Neural progenitor cell (in vitro differentiated cells): Measurements from ENCODE around the gene ALAS1. TPM values are rescaled to one million over a fixed set of nuclear protein-coding genes. Genes with fewer than 3 reads are reported as not detected.

Experiments
- DNase-seq: peaks from one replicate; pipeline ENCODE4 v3.0.0-alpha.2; 2016; ENCODE audit warnings: low spot score
- H2AFZ ChIP-seq: fragments of 200-600 bp; sonication (generic); replicated peaks from 2 replicates; pipeline ENCODE4 v1.6.1; 2016; ENCODE audit warnings: antibody characterized with exemption
- H3F3A ChIP-seq: fragments of 200-600 bp; sonication (generic); 2 replicates; pipeline ENCODE4 v1.6.1; 2016; ENCODE audit warnings: antibody characterized with exemption, low read depth
- H3K27ac ChIP-seq: fragments of 200-600 bp; sonication (generic); 2 replicates; pipeline ENCODE4 v1.5.1; 2016; ENCODE audit warnings: mild to moderate bottlenecking
- H3K27me3 ChIP-seq: fragments of 200-600 bp; sonication (generic); 2 replicates; pipeline ENCODE4 v1.6.1; 2016; ENCODE audit warnings: mild to moderate bottlenecking, moderate library complexity
- H3K36me3 ChIP-seq: fragments of 200-600 bp; sonication (generic); 2 replicates; pipeline ENCODE4 v1.5.1; 2016
- H3K4me1 ChIP-seq: fragments of 200-600 bp; sonication (generic); 2 replicates; pipeline ENCODE4 v1.6.1; 2016; ENCODE audit warnings: mixed run types
- H3K4me2 ChIP-seq: fragments of 200-600 bp; sonication (generic); 2 replicates; pipeline ENCODE4 v1.6.1; 2016
- H3K4me3 ChIP-seq: fragments of 200-600 bp; sonication (generic); 2 replicates; pipeline ENCODE4 v1.5.1; 2016
- H3K79me2 ChIP-seq: fragments of 200-600 bp; sonication (generic); 2 replicates; pipeline ENCODE4 v1.6.1; 2016; ENCODE audit warnings: low read depth
- H3K9ac ChIP-seq: fragments of 200-600 bp; sonication (generic); 2 replicates; pipeline ENCODE4 v1.6.1; 2016
- H3K9me3 ChIP-seq: fragments of 200-600 bp; sonication (generic); 2 replicates; pipeline ENCODE4 v1.5.1; 2016; ENCODE audit warnings: low read depth
- H4K20me1 ChIP-seq: fragments of 200-600 bp; sonication (generic); 2 replicates; pipeline ENCODE4 v1.6.1; 2016; ENCODE audit warnings: low read depth
- H3K27ac Mint-ChIP-seq: 3 replicates; pipeline ENCODE4 v1.8.0; 2021; ENCODE audit warnings: mixed read lengths
- H3K27me3 Mint-ChIP-seq: 2 replicates; pipeline ENCODE4 v1.8.0; 2022; ENCODE audit warnings: low read depth, mild to moderate bottlenecking, inconsistent platforms, moderate library complexity, mixed read lengths; ENCODE audit not compliant: insufficient read depth
- H3K36me3 Mint-ChIP-seq: 3 replicates; pipeline ENCODE4 v1.8.0; 2021; ENCODE audit warnings: mixed read lengths
- H3K4me1 Mint-ChIP-seq: 3 replicates; pipeline ENCODE4 v1.8.0; 2021; ENCODE audit warnings: mixed read lengths
- H3K4me3 Mint-ChIP-seq: 3 replicates; pipeline ENCODE4 v1.8.0; 2021; ENCODE audit warnings: mild to moderate bottlenecking, moderate library complexity, mixed read lengths
- H3K9me3 Mint-ChIP-seq: 3 replicates; pipeline ENCODE4 v1.8.0; 2020; ENCODE audit warnings: mixed read lengths
- CTCF ChIP-seq: fragments of 200-600 bp; sonication (generic); IDR thresholded peaks from 2 replicates; pipeline ENCODE4 v1.5.1; 2017; ENCODE audit warnings: antibody characterized with exemption, mild to moderate bottlenecking
- EZH2 ChIP-seq: fragments of 200-600 bp; sonication (generic); IDR thresholded peaks from 2 replicates; pipeline ENCODE4 v1.6.1; 2017; ENCODE audit warnings: antibody characterized with exemption, mild to moderate bottlenecking, moderate library complexity
- EZH2phosphoT487 ChIP-seq: fragments of 200-600 bp; sonication (generic); IDR thresholded peaks from 2 replicates; pipeline ENCODE4 v1.6.1; 2017; ENCODE audit warnings: antibody characterized with exemption
- total RNA-seq: library from RNA; depleted of rRNA; stranded (reverse); fragments of >200 nt; gene quantifications from 2 replicates; pipeline ENCODE4 v1.2.3, GENCODE V29; 2015; ENCODE audit warnings: low replicate concordance

The ALAS1 gene
- total RNA-seq, 1 donor from 2014 or later = 35.0 TPM

GRCh38 chr3:52262447-52262846 lies 64.5 kb downstream of the ALAS1 start:
- Mint-ChIP-seq H3K27ac (no peak overlapping the region), H3K36me3 (peaks cover 45% of the 10 kb centered on the region), H3K4me1 (no peaks in the 10 kb centered on the region), H3K4me3 (no peak overlapping the region), H3K27me3 (no peaks in the 10 kb centered on the region), H3K9me3 (no peaks in the 10 kb centered on the region)
- Histone ChIP-seq H3K79me2 (peaks cover 22% of the 10 kb centered on the region), H3K27me3 (no peaks in the 10 kb centered on the region), H2AFZ (no peak overlapping the region), H3F3A (peaks cover 3% of the 10 kb centered on the region), H3K36me3 (peaks cover 28% of the 10 kb centered on the region), H4K20me1 (peaks cover 34% of the 10 kb centered on the region), H3K4me2 (no peak overlapping the region), H3K4me1 (no peaks in the 10 kb centered on the region), H3K27ac (no peak overlapping the region), H3K9me3 (no peaks in the 10 kb centered on the region), H3K4me3 (no peak overlapping the region), H3K9ac (no peak overlapping the region)
- no peak for DNase-seq
- TF ChIP-seq EZH2 (no peak), CTCF (no peak), EZH2phosphoT487 (no peak)

Other genes starting within 250 kb of the ALAS1 start
- 0.21 TPM in 1 of 2 replicates, not detected in the other for gene GPR62, start 242.8 kb upstream of the ALAS1 start, total RNA-seq
- 30.5 and 82.3 TPM in 2 replicates for gene PCBP4, start 230.7 kb upstream of the ALAS1 start, total RNA-seq
- 6.0 and 8.3 TPM in 2 replicates for gene ABHD14B, start 224.1 kb upstream of the ALAS1 start, total RNA-seq
- gene ABHD14A, start 223.1 kb upstream of the ALAS1 start, total RNA-seq = 4.0 and 14.7 TPM in 2 replicates
- 17.3 and 31.8 TPM in 2 replicates for gene ACY1, start 214.6 kb upstream of the ALAS1 start, total RNA-seq
- gene RPL29, start 202.3 kb upstream of the ALAS1 start, total RNA-seq = 1,431 and 2,019 TPM in 2 replicates
- gene DUSP7, start 141.6 kb upstream of the ALAS1 start, total RNA-seq = 2.4 and 10.7 TPM in 2 replicates
- 10.3 and 18.7 TPM in 2 replicates for gene POC1A, start 43.7 kb upstream of the ALAS1 start, total RNA-seq
- gene TLR9, start 27.5 kb downstream of the ALAS1 start, total RNA-seq = not detected in 2 replicates
- gene TWF2, start 41.0 kb downstream of the ALAS1 start, total RNA-seq = 21.9 and 44.9 TPM in 2 replicates
- 1.1 and 3.1 TPM in 2 replicates for gene PPM1M, start 47.6 kb downstream of the ALAS1 start, total RNA-seq
- 45.4 and 49.2 TPM in 2 replicates for gene WDR82, start 80.5 kb downstream of the ALAS1 start, total RNA-seq
- gene GLYCTK, start 89.7 kb downstream of the ALAS1 start, total RNA-seq = 4.2 and 10.1 TPM in 2 replicates
- gene DNAH1, start 118.2 kb downstream of the ALAS1 start, total RNA-seq = 0.80 and 2.1 TPM in 2 replicates
- gene BAP1, start 211.8 kb downstream of the ALAS1 start, total RNA-seq = 55.5 and 102 TPM in 2 replicates
- gene PHF7, start 212.5 kb downstream of the ALAS1 start, total RNA-seq = 9.9 and 13.0 TPM in 2 replicates
- gene SEMA3G, start 246.9 kb downstream of the ALAS1 start, total RNA-seq = 0.79 and 3.4 TPM in 2 replicates